Measurements from ENCODE around the gene NFASC.

Gene NFASC

DNA sequence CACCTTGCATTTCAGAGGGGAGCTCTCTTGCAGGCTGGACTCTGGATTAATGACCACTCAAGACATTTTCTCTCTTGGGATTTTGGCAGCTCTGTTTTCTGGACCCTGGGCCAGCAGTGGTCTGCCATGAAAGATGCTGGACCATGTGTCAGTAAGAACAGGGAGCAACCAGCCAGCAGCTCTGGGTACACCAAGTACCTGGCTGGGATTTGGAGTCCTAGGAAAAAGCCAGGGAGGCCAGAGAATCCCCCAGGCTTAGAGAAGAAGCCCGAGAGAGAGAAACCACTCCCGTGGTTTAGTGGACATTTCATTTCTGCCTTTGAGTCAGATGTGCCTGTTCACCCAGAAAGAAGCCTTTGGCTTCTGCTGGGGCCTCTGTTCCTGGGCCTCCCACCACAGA lies 2.5 kb downstream of the NFASC start:
- no peak for DNase-seq (ENCODE audit: extremely low read depth, low read depth)
- H3K4me3 ChIP-seq (replicated peaks; ENCODE audit: low read depth, low read length) = no peak overlapping the region
- TF ChIP-seq, protein P1, sequence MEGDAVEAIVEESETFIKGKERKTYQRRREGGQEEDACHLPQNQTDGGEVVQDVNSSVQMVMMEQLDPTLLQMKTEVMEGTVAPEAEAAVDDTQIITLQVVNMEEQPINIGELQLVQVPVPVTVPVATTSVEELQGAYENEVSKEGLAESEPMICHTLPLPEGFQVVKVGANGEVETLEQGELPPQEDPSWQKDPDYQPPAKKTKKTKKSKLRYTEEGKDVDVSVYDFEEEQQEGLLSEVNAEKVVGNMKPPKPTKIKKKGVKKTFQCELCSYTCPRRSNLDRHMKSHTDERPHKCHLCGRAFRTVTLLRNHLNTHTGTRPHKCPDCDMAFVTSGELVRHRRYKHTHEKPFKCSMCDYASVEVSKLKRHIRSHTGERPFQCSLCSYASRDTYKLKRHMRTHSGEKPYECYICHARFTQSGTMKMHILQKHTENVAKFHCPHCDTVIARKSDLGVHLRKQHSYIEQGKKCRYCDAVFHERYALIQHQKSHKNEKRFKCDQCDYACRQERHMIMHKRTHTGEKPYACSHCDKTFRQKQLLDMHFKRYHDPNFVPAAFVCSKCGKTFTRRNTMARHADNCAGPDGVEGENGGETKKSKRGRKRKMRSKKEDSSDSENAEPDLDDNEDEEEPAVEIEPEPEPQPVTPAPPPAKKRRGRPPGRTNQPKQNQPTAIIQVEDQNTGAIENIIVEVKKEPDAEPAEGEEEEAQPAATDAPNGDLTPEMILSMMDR (IDR thresholded peaks at IDR 0.05; ENCODE audit: low read depth, low read length, missing control alignments) = no peak

DNA sequence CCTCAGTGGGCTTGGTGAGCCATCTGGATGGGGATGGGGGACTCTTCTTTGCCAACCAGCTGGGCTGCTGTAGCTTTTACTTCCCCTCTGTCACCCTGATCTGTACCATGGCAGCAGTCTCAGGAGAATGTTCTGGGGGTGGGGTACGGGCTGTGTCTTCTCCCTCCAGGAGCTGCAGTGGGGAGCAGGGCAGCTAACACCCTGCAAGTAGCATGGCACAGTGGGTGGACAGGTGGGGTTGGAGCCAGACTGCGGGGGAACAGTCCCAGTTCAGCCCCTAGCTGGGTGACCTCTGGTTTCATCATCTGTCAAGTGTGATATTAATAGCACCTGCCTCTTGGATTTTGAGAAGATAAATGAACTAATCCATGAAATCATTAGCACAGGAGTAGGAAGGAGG lies 3.1 kb downstream of the NFASC start:
- no peak for DNase-seq (ENCODE audit: extremely low read depth, low read depth)
- TF ChIP-seq, protein P1 (IDR thresholded peaks at IDR 0.05; ENCODE audit: low read depth, low read length, missing control alignments) = no peak
- no peak overlapping the region for H3K4me3 ChIP-seq (replicated peaks; ENCODE audit: low read depth, low read length)

DNA sequence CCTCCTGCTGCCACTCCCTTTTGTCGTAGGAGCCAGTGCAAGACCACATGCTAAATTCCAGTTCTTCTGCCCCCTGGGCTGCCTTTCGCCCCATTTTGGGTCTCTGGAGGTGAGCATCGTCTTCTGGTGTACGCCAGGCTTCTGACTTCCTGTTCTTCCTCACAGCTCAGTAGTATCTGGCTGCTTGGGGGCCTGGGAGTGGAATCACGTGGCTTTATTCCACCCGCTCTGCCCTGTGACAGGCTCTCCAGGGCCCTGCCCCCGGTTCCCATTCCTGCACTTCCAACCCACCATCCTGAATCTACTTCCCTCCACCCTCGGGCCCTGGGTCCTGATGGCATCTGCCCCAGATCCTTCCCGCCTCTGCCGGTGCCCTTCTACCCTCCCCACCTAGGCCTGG lies 3.6 kb downstream of the NFASC start:
- no peak for DNase-seq (ENCODE audit: extremely low read depth, low read depth)
- no peak overlapping the region for H3K4me3 ChIP-seq (replicated peaks; ENCODE audit: low read depth, low read length)
- TF ChIP-seq, protein P1 (IDR thresholded peaks at IDR 0.05; ENCODE audit: low read depth, low read length, missing control alignments) = no peak

DNA sequence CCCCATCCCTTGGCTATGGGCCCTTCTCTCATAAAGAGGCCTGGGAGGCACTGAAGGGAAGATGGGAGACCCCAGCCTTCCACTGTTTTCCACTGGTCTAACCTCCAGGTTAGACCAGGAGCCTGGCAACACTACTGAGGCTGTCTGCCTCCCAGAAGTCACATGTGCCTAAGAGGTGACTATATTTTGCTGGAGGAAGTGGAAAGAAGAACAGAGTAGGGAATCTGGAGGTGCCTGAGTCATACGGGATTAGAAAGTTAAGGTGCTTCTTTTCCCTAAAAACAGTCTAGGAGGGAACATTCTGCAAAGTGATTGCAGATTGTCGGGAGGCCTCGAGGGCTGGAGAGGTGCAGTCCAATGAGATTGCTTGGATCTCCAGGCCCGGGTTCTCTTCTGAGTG lies 4.6 kb downstream of the NFASC start:
- TF ChIP-seq, protein P1 (IDR thresholded peaks at IDR 0.05; ENCODE audit: low read depth, low read length, missing control alignments) = no peak
- no peak overlapping the region for H3K4me3 ChIP-seq (replicated peaks; ENCODE audit: low read depth, low read length)
- no peak for DNase-seq (ENCODE audit: extremely low read depth, low read depth)

DNA sequence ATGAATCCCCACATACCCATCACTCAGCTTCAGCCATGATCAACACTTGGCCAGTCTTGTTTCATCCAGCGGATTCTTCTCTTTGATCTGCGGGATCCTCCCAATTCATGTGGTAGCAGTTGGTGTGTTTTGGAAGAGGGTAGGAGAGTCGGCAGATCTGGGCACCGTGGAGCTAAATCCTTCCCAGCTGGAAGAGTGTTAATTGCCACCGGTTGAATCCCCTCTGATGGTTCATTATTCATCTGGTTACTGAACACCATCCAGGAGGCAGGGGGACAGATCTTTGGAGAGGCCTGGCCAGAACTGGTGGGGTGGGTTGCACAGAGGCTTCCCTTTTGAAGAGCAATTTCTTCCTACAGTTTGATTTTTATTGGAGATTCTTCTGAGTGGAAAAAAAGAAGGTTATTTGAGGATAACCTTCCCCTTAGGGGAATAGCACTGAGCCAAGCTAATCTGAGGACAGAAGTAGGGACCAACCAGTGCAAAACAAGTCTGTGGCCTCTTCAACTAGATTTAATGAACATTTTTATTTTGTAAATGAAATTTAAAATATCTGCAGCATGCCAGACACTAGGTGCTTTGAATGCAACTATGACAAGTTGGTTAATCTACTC lies 8.1 kb downstream of the NFASC start:
- H3K4me3 ChIP-seq (replicated peaks; ENCODE audit: low read depth, low read length) = no peak overlapping the region
- TF ChIP-seq, protein P1 (IDR thresholded peaks at IDR 0.05; ENCODE audit: low read depth, low read length, missing control alignments) = no peak
- no peak for DNase-seq (ENCODE audit: extremely low read depth, low read depth)

DNA sequence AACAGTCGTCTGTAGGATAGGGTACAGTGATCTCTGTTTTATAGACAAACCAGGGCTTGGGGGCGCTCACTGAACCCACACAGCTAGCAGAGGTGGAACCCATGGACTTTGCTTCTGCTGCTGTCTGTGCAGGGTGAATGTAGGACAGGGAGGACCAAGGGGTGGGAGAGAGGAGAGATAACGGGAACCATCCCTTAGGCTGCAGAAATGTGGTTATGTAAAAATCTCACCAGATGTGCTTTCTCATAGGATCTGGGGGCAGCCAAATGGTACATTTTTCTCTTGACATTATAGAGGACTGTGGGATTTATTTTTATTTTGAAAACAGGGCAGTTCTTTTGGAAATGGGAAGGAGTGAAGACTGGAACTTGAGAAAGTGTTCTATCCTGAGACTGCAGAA lies 8.7 kb downstream of the NFASC start:
- TF ChIP-seq, protein P1 (IDR thresholded peaks at IDR 0.05; ENCODE audit: low read depth, low read length, missing control alignments) = no peak
- no peak for DNase-seq (ENCODE audit: extremely low read depth, low read depth)
- no peak overlapping the region for H3K4me3 ChIP-seq (replicated peaks; ENCODE audit: low read depth, low read length)

DNA sequence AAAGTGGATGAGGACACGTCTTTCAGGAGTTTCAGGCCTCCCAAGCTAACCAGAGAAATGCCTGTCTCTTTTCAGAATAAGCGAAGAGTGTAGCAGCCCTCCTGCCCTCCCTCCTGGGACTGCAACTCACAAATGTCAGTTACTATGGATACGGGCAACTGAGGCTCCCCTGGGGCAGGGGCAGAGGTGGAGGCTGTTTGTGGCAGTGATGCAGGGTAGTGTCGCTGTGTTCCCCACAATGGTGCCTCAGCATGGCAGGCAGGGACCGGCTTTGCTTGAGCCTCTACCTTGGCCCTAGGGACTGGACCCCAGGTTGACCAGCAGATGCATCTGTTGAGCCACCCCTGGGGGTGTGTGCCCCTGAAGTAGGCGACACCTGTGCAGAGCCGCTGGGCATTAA lies 10.2 kb downstream of the NFASC start:
- H3K4me3 ChIP-seq (replicated peaks; ENCODE audit: low read depth, low read length) = no peak overlapping the region
- TF ChIP-seq, protein P1 (IDR thresholded peaks at IDR 0.05; ENCODE audit: low read depth, low read length, missing control alignments) = no peak

More for the DNA sequence above, 10.2 kb downstream of the NFASC start:
- DNase-seq (ENCODE audit: extremely low read depth, low read depth) = no peak

All from HFF-Myc (cell line).